ENCODE results near the gene NEDD4L. TPM values are rescaled to one million over a fixed set of nuclear protein-coding genes. Genes with fewer than 3 reads are reported as not detected.
A peak's percentile ranks its signal among the peaks of the same experiment; 100 is the strongest.

The NEDD4L gene
- total and polyA plus RNA-seq, 7 donors, result 14.8 to 28.0 (median 19.6) TPM

DNA sequence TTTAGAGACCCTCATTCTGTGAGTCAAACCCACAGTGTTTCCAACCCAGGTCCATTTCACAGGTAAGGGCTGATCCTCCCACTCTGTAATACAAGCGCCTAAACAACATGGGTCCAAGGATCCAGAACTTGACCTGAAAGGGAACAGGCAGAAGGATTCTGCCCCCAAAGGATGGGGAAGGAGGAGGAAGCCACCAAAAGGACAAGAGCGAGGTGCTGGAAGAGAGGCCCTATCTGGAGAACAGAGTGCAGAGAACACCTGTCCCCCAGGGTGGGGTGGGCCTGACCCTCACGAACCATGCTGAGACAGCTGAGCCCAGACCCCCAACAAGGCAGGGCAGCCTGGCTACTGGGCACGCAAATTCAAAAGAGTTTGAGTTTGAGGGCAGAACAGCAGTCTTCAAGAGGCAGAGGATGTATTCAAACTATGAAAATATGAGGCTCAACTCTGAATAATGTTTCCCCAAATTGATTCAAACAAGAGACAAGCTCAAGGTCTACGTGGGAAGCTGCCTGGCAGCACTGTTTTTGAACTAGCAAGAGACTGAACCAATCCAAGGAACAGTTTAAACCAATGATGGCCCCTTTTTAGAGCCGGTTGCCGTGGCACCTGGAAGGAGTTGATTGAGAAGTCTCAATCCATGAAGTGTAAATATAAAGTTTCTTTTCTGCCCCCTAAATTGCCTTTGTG, 372.1 kb downstream of the NEDD4L start:
- Histone ChIP-seq H3K9me3 (no peaks in the 10 kb centered on the region), H3K27ac (no peak overlapping the region), H3K4me3 (no peak overlapping the region), H3K36me3 (ENCODE audit: insufficient read depth in 1 of 2, low read depth in 1 of 2) (no peaks in the 10 kb centered on the region), H3K27me3 (ENCODE audit: insufficient read depth in 3 of 3, low read length in 2 of 3) (no peaks in the 10 kb centered on the region), H3K4me1 (no peaks in the 10 kb centered on the region)
- intact Hi-C loops (cut with DNase I), result no loop called here
- no peak for DNase-seq
- ATAC-seq, result no peak
- TF ChIP-seq, protein P1, sequence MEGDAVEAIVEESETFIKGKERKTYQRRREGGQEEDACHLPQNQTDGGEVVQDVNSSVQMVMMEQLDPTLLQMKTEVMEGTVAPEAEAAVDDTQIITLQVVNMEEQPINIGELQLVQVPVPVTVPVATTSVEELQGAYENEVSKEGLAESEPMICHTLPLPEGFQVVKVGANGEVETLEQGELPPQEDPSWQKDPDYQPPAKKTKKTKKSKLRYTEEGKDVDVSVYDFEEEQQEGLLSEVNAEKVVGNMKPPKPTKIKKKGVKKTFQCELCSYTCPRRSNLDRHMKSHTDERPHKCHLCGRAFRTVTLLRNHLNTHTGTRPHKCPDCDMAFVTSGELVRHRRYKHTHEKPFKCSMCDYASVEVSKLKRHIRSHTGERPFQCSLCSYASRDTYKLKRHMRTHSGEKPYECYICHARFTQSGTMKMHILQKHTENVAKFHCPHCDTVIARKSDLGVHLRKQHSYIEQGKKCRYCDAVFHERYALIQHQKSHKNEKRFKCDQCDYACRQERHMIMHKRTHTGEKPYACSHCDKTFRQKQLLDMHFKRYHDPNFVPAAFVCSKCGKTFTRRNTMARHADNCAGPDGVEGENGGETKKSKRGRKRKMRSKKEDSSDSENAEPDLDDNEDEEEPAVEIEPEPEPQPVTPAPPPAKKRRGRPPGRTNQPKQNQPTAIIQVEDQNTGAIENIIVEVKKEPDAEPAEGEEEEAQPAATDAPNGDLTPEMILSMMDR (IDR thresholded peaks at IDR 0.05), result no peak
- whole genome bisulfite sequencing, 3 donors, result 80 to 85% (median 84%) methylated on average over 7 of the region's 7 CpGs

DNA sequence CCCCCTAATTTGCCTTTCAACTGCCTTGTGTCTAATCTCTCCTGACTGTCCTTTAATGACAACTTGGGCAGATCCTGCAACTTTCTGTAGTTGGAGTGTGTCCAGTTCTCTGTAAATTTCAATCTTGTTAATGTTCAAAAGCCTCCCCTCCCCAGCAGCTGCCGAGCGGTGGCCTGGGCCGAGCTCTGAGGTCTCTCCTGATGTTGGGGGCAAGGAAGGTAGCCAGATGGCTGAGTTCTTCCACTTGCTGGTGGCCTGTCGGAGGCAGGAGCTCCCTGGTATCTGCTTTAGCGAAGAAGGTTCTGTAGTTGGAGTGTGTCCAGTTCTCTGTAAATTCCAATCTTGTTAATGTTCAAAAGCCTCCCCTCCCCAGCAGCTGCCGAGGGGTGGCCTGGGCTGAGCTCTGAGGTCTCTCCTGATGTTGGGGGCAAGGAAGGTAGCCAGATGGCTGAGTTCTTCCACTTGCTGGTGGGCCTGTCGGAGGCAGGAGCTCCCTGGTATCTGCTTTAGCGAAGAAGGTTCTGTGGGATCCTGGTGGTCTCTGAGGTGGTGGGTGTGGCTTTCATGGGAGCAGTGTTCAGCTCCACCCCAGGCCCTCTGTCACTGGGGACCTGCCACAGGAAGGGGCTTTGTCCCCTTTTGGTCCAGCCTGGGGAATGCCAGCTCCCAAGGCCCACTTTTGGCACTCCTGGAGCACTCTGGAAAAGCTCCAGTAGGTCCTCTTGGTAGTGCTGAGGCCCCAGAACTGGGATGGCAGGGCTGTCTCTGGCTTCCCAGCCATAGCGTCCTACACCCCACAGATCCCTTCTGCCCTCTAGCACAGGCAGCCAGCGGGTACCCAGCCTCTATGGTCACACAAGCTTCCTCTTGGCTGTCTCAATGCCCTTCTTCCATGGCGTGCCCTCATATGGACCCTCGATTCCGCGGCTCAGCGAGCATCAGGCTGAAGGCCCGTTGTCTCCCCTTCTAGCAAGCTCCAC, 373.0 kb downstream of the NEDD4L start:
- ATAC-seq (peak in 1 of 4 donors; percentile 44), DNase-seq (no peak)
- intact Hi-C loops (cut with DNase I), result no loop called here
- Histone ChIP-seq H3K27me3 (ENCODE audit: insufficient read depth in 3 of 3, low read length in 2 of 3) (no peaks in the 10 kb centered on the region), H3K27ac (no peak overlapping the region), H3K36me3 (ENCODE audit: insufficient read depth in 1 of 2, low read depth in 1 of 2) (no peaks in the 10 kb centered on the region), H3K9me3 (no peaks in the 10 kb centered on the region), H3K4me1 (no peaks in the 10 kb centered on the region), H3K4me3 (no peak overlapping the region)
- 81 to 87% (median 81%) methylated on average over 16 of the region's 16 CpGs for WGBS, 3 donors
- TF ChIP-seq, protein P1 (IDR thresholded peaks at IDR 0.05), result no peak

DNA sequence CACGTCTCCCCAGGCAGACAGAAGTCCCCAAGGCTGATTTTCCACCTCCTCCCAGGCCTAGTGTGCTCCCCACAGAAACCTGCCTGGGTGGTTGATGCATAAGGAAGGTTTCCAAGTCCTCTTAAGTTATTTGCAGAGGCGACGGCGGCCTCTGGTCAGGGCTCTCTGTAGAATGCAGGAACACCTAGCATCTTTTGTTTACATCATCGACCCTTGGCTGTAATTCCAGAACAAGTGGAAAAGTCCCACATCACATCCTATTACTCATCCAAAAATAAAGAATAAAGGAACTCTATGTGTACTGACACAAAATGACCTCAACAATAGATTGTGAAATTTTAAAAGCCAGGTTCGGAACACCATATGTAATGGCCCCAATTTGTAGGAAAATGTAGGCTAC, 373.7 kb downstream of the NEDD4L start:
- DNase-seq (no peak), ATAC-seq (no peak)
- intact Hi-C loops (cut with DNase I), result no loop called here
- Histone ChIP-seq H3K27me3 (ENCODE audit: insufficient read depth in 3 of 3, low read length in 2 of 3) (no peaks in the 10 kb centered on the region), H3K4me3 (no peak overlapping the region), H3K36me3 (ENCODE audit: insufficient read depth in 1 of 2, low read depth in 1 of 2) (no peaks in the 10 kb centered on the region), H3K4me1 (no peaks in the 10 kb centered on the region), H3K9me3 (no peaks in the 10 kb centered on the region), H3K27ac (no peak overlapping the region)
- TF ChIP-seq, protein P1 (IDR thresholded peaks at IDR 0.05), result no peak
- WGBS, 3 donors, result 66 to 83% (median 68%) methylated on average over 6 of the region's 6 CpGs

DNA sequence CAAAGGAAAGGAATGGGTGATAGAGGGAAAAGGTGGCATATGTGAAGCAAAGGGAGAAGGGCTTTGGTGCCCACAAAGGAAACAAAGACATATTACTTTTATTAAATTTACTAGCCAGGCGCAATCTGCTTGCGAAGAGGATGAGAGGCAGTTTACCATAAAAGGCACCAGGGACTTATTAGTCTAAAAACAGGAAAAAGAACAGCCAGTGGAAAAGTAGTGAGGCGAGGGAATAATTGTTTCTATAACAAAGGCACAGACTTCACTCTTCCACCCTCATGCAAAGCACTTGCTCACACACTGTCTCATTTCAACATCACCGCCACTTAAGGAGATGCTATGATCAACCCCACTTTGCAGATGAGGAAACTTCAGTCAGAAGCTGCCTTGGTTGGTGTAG, 374.3 kb downstream of the NEDD4L start:
- DNase-seq (no peak), ATAC-seq (no peak)
- Histone ChIP-seq H3K27ac (no peak overlapping the region), H3K9me3 (no peaks in the 10 kb centered on the region), H3K4me3 (no peak overlapping the region), H3K27me3 (ENCODE audit: insufficient read depth in 3 of 3, low read length in 2 of 3) (no peaks in the 10 kb centered on the region), H3K36me3 (ENCODE audit: insufficient read depth in 1 of 2, low read depth in 1 of 2) (no peaks in the 10 kb centered on the region), H3K4me1 (no peaks in the 10 kb centered on the region)
- TF ChIP-seq, protein P1 (IDR thresholded peaks at IDR 0.05), result no peak
- intact Hi-C loops (cut with DNase I), result no loop called here
- WGBS, 3 donors, result 90 to 94% (median 94%) methylated on average over 4 of the region's 4 CpGs

All from psoas muscle (tissue), 8 donors.